Measurements from ENCODE around the gene PPA2.

DNA sequence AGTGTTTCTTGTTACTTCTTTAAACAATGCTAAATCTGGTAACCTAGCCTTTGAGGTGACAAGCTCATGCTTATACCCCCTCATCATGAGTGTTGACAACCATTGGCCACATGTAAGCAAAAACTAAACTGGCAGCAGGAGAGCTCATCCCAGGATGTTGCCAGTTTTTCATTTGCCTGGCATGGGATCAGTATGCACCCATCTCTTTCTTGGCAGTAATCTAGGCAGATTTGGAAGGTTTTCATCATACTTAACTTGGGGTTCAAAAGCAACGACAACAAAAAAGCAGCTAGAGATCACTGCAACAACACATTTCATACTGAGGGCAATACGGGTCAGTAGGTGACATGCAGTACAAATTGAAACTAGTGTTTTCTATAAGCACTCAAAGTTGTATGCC lies 122.0 kb downstream of the PPA2 start:
- TF ChIP-seq POLR2AphosphoS5 (IDR thresholded peaks at IDR 0.05), result no peak
- TF ChIP-seq, protein P1, sequence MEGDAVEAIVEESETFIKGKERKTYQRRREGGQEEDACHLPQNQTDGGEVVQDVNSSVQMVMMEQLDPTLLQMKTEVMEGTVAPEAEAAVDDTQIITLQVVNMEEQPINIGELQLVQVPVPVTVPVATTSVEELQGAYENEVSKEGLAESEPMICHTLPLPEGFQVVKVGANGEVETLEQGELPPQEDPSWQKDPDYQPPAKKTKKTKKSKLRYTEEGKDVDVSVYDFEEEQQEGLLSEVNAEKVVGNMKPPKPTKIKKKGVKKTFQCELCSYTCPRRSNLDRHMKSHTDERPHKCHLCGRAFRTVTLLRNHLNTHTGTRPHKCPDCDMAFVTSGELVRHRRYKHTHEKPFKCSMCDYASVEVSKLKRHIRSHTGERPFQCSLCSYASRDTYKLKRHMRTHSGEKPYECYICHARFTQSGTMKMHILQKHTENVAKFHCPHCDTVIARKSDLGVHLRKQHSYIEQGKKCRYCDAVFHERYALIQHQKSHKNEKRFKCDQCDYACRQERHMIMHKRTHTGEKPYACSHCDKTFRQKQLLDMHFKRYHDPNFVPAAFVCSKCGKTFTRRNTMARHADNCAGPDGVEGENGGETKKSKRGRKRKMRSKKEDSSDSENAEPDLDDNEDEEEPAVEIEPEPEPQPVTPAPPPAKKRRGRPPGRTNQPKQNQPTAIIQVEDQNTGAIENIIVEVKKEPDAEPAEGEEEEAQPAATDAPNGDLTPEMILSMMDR (IDR thresholded peaks at IDR 0.05), result no peak
- no peak for TF ChIP-seq EP300 (IDR thresholded peaks at IDR 0.05)
- no peak for TF ChIP-seq POLR2A (IDR thresholded peaks at IDR 0.05)

Measured in upper lobe of left lung (tissue), 4 donors.